ENCODE measurements around the gene TULP3.

TULP3 gene

GRCh38 chr12:2958432-2959191, 67.9 kb downstream of the TULP3 start:
- Histone ChIP-seq H3K36me3 (ENCODE audit: insufficient read depth, low read length) (no peaks in the 10 kb centered on the region), H3K79me2 (ENCODE audit: insufficient read depth, low read length) (no peaks in the 10 kb centered on the region), H3K27me3 (ENCODE audit: insufficient read depth, low read length, poor library complexity, severe bottlenecking) (no peaks in the 10 kb centered on the region), H3K9ac (ENCODE audit: low read depth, low read length, poor library complexity, severe bottlenecking) (no peak overlapping the region), H3K4me3 (ENCODE audit: low read length, poor library complexity, severe bottlenecking) (no peak overlapping the region), H3K4me2 (ENCODE audit: low read depth, low read length, poor library complexity, severe bottlenecking) (no peak overlapping the region), H3K4me1 (ENCODE audit: insufficient read depth, low read length, poor library complexity, severe bottlenecking) (no peaks in the 10 kb centered on the region), H3F3A (ENCODE audit: low read depth) (no peaks in the 10 kb centered on the region), H3K9me3 (ENCODE audit: insufficient read depth, low read depth, low read length) (no peaks in the 10 kb centered on the region), H4K20me1 (ENCODE audit: insufficient read depth, low read length, poor library complexity, severe bottlenecking) (no peaks in the 10 kb centered on the region), H3K9me2 (replicated peaks; ENCODE audit: low read depth, low read length) (no peaks in the 10 kb centered on the region), H2AFZ (ENCODE audit: low read length) (no peak overlapping the region)
- TF ChIP-seq EZH2phosphoT487 (IDR thresholded peaks at IDR 0.05; ENCODE audit: borderline replicate concordance) (no peak), CTCF (conservative IDR thresholded peaks at IDR 0.05; ENCODE audit: low read length) (no peak)

DNA sequence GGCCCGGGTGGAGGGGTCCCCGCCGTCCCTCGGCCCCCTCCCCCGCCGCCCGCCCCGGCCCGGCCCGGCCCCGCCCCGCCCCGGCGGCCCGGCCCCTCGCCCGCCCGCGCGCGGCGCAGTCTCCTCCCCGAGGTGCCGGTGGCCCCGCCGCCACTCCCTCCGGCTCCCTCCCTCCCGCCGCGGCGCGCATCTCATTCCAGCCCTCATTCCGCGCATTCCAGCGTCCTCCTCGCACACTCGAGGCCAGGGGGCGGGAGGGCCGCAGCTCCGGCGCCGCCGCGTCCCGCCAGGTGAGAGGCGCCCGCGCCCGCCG, 68.5 kb downstream of the TULP3 start, which contains the start of gene TEAD4:
Gene TEAD4, plus strand, starts transcription at position 206 of the 313 bp plus-strand sequence.
- Histone ChIP-seq H3K4me2 (ENCODE audit: low read depth, low read length, poor library complexity, severe bottlenecking) (no peak within 1 kb of the TSS), H3K9me2 (replicated peaks; ENCODE audit: low read depth, low read length) (no peaks in the 10 kb centered on the region), H3K79me2 (ENCODE audit: insufficient read depth, low read length) (no peaks in the 10 kb centered on the region), H3K9ac (ENCODE audit: low read depth, low read length, poor library complexity, severe bottlenecking) (no peak within 1 kb of the TSS), H3F3A (ENCODE audit: low read depth) (no peaks in the 10 kb centered on the region), H3K36me3 (ENCODE audit: insufficient read depth, low read length) (no peaks in the 10 kb centered on the region), H2AFZ (ENCODE audit: low read length) (no peak within 1 kb of the TSS), H3K27me3 (ENCODE audit: insufficient read depth, low read length, poor library complexity, severe bottlenecking) (no peaks in the 10 kb centered on the region), H3K9me3 (ENCODE audit: insufficient read depth, low read depth, low read length) (no peaks in the 10 kb centered on the region), H4K20me1 (ENCODE audit: insufficient read depth, low read length, poor library complexity, severe bottlenecking) (no peaks in the 10 kb centered on the region), H3K4me1 (ENCODE audit: insufficient read depth, low read length, poor library complexity, severe bottlenecking) (no peaks in the 10 kb centered on the region), H3K4me3 (ENCODE audit: low read length, poor library complexity, severe bottlenecking) (no peak within 1 kb of the TSS)
- no peak for TF ChIP-seq CTCF (conservative IDR thresholded peaks at IDR 0.05; ENCODE audit: low read length)
- no peak for TF ChIP-seq EZH2phosphoT487 (IDR thresholded peaks at IDR 0.05; ENCODE audit: borderline replicate concordance)

DNA sequence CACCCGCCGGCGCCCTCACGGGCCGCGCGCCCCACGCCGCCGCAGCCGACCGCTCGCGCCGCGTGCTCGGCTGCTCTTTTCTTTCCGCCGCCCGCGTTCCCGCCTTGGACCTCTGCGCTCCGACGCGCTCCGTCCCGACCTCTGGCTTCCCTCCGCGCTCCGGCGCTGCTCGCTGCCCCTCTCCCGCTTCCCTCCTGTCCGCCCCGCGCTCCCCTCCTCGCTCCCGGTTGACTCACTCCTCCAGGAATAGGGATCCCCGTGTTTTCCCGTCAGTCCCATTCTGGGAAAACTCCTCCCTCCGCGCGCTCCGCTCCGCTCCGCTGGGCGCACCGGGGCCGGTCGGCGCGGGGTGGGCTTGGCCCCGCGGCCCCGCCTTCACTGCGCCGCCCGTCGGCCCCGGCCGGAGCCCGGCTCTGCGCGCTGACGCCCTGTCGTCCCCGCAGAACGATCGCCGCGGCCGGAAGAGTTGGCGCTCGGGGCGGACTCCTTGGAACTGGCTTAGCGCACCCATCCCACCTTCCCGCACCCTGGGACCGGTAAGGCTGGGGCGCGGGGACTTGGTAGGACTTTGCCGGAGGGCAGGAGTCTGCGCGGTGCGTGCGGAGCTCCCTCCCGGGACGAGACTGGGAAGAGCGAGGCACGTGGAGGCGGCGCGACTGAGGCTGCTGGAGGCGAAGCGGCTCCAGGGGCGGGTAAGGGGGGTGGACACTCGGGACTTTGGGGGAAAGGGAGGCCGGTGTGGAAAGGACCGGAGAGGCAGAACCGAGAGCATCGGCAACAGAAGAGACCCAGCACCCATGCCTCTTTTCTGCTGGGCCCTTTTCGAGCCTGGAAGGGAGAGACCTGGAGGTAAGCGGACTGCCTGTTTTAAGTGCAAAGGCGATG, 69.1 kb downstream of the TULP3 start:
- no peaks in the 10 kb centered on the region for H3F3A ChIP-seq (ENCODE audit: low read depth)
- H2AFZ ChIP-seq (ENCODE audit: low read length), result no peak overlapping the region
- H4K20me1 ChIP-seq (ENCODE audit: insufficient read depth, low read length, poor library complexity, severe bottlenecking), result no peaks in the 10 kb centered on the region
- no peaks in the 10 kb centered on the region for H3K9me2 ChIP-seq (replicated peaks; ENCODE audit: low read depth, low read length)
- no peak overlapping the region for H3K4me3 ChIP-seq (ENCODE audit: low read length, poor library complexity, severe bottlenecking)
- no peak overlapping the region for H3K9ac ChIP-seq (ENCODE audit: low read depth, low read length, poor library complexity, severe bottlenecking)
- H3K4me1 ChIP-seq (ENCODE audit: insufficient read depth, low read length, poor library complexity, severe bottlenecking), result no peaks in the 10 kb centered on the region
- TF ChIP-seq EZH2phosphoT487 (IDR thresholded peaks at IDR 0.05; ENCODE audit: borderline replicate concordance), result no peak
- TF ChIP-seq CTCF (conservative IDR thresholded peaks at IDR 0.05; ENCODE audit: low read length), result no peak
- no peak overlapping the region for H3K4me2 ChIP-seq (ENCODE audit: low read depth, low read length, poor library complexity, severe bottlenecking)
- H3K79me2 ChIP-seq (ENCODE audit: insufficient read depth, low read length), result no peaks in the 10 kb centered on the region
- H3K27me3 ChIP-seq (ENCODE audit: insufficient read depth, low read length, poor library complexity, severe bottlenecking), result no peaks in the 10 kb centered on the region
- no peaks in the 10 kb centered on the region for H3K9me3 ChIP-seq (ENCODE audit: insufficient read depth, low read depth, low read length)
- no peaks in the 10 kb centered on the region for H3K36me3 ChIP-seq (ENCODE audit: insufficient read depth, low read length)
